Measurements from ENCODE around the gene EXOC2. TPM values are rescaled to one million over a fixed set of nuclear protein-coding genes. Genes with fewer than 3 reads are reported as not detected.

Gene EXOC2
- polyA plus RNA-seq, 1 donor (not counting 4 experiments of a cell fraction or from before 2014, with no cell fraction given) = 28.4 TPM

DNA sequence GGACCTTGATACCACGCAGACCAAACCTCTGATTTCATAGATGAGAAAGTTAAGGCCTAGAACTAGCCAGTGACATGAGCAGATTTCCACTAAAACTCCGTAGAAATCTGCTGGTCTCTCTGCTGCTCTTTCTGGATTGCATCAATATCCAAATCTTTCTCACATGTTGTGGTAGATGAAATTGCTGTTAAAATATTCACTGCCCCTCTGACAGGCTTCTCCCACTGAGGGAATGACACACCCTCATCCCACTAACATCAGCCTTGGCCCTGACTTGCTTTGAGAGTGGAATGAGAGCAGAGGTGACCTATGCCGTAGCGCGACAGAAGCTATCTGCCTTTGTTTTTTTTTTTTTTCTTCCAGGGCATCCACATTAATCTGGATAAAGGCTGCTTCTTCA, 20.4 kb upstream of the EXOC2 start:
- Histone ChIP-seq H4K20me1 (ENCODE audit: control insufficient read depth, extremely low read depth, insufficient read depth, low read length) (no peaks in the 10 kb centered on the region), H3K4me1 (ENCODE audit: control insufficient read depth, extremely low read depth, insufficient read depth, low read length) (peaks cover 10% of the 10 kb centered on the region), H2AFZ (ENCODE audit: control insufficient read depth, low read length) (no peak overlapping the region), H3K36me3 (ENCODE audit: control insufficient read depth in 2 of 2, extremely low read depth in 1 of 2, insufficient read depth in 2 of 2, low read length in 2 of 2) (no peaks in the 10 kb centered on the region), H3K4me3 (ENCODE audit: control insufficient read depth in 2 of 3, extremely low read depth in 1 of 3, insufficient read depth in 2 of 3, low read depth in 1 of 3, low read length in 3 of 3) (no peak overlapping the region), H3K9me1 (ENCODE audit: control insufficient read depth, extremely low read depth, insufficient read depth, low read length) (no peaks in the 10 kb centered on the region), H3K9ac (ENCODE audit: control insufficient read depth, extremely low read depth, insufficient read depth, low read length) (no peak overlapping the region), H3K4me2 (ENCODE audit: control insufficient read depth, extremely low read depth, insufficient read depth, low read depth, low read length) (no peak overlapping the region), H3K9me3 (ENCODE audit: control insufficient read depth, low read depth, low read length) (no peaks in the 10 kb centered on the region), H3K27me3 (ENCODE audit: control insufficient read depth, extremely low read depth, insufficient read depth, low read length) (no peaks in the 10 kb centered on the region), H3K27ac (ENCODE audit: control insufficient read depth, insufficient read depth, low read length) (no peak overlapping the region), H3K79me2 (ENCODE audit: control insufficient read depth, insufficient read depth, low read length) (no peaks in the 10 kb centered on the region)
- TF ChIP-seq EZH2 (IDR thresholded peaks at IDR 0.05; ENCODE audit: low read length) = no peak
- TF ChIP-seq, protein P1, sequence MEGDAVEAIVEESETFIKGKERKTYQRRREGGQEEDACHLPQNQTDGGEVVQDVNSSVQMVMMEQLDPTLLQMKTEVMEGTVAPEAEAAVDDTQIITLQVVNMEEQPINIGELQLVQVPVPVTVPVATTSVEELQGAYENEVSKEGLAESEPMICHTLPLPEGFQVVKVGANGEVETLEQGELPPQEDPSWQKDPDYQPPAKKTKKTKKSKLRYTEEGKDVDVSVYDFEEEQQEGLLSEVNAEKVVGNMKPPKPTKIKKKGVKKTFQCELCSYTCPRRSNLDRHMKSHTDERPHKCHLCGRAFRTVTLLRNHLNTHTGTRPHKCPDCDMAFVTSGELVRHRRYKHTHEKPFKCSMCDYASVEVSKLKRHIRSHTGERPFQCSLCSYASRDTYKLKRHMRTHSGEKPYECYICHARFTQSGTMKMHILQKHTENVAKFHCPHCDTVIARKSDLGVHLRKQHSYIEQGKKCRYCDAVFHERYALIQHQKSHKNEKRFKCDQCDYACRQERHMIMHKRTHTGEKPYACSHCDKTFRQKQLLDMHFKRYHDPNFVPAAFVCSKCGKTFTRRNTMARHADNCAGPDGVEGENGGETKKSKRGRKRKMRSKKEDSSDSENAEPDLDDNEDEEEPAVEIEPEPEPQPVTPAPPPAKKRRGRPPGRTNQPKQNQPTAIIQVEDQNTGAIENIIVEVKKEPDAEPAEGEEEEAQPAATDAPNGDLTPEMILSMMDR (optimal IDR thresholded peaks at IDR 0.05 in 1 of 3, IDR thresholded peaks at IDR 0.05 in 1 of 3, conservative IDR thresholded peaks at IDR 0.05 in 1 of 3; ENCODE audit: extremely low read depth in 1 of 3, insufficient read depth in 2 of 3, low read length in 3 of 3) = no peak
- dilution Hi-C loops (cut with MboI; ENCODE audit: extremely low pct_ligation_motif_present, low sequenced_read_pairs) = no loop called here
- no peak for DNase-seq (ENCODE audit: low read depth, low spot score)
- FAIRE-seq = no peak

DNA sequence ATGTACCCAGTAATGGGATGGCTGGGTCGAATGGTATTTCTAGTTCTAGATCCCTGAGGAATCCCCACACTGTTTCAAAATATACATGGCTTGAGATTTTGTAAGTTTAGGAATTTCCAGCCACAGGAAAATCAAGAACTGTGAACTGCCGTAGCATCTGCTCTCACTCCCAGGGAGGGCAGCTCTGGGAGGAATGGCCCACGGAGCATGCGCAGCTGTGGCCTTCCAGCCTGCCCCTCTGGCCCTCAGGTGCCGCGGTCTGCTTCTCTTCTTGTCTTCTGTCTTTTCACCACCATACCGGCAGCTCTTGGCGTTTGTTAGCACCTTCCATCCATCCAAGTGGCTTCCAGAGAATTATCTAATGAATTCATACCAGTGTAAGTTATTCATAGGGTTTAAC, 19.9 kb upstream of the EXOC2 start:
- DNase-seq (ENCODE audit: low read depth, low spot score) (no peak), FAIRE-seq (no peak)
- TF ChIP-seq, protein P1 (optimal IDR thresholded peaks at IDR 0.05 in 1 of 3, IDR thresholded peaks at IDR 0.05 in 1 of 3, conservative IDR thresholded peaks at IDR 0.05 in 1 of 3; ENCODE audit: extremely low read depth in 1 of 3, insufficient read depth in 2 of 3, low read length in 3 of 3) = no peak
- TF ChIP-seq EZH2 (IDR thresholded peaks at IDR 0.05; ENCODE audit: low read length) = no peak
- H3K4me3 ChIP-seq (ENCODE audit: control insufficient read depth in 2 of 3, extremely low read depth in 1 of 3, insufficient read depth in 2 of 3, low read depth in 1 of 3, low read length in 3 of 3) = no peak overlapping the region
- H3K9me3 ChIP-seq (ENCODE audit: control insufficient read depth, low read depth, low read length) = no peaks in the 10 kb centered on the region
- H3K9ac ChIP-seq (ENCODE audit: control insufficient read depth, extremely low read depth, insufficient read depth, low read length) = no peak overlapping the region
- H3K27me3 ChIP-seq (ENCODE audit: control insufficient read depth, extremely low read depth, insufficient read depth, low read length) = no peaks in the 10 kb centered on the region
- no peaks in the 10 kb centered on the region for H3K79me2 ChIP-seq (ENCODE audit: control insufficient read depth, insufficient read depth, low read length)
- no peaks in the 10 kb centered on the region for H3K36me3 ChIP-seq (ENCODE audit: control insufficient read depth in 2 of 2, extremely low read depth in 1 of 2, insufficient read depth in 2 of 2, low read length in 2 of 2)
- dilution Hi-C loops (cut with MboI; ENCODE audit: extremely low pct_ligation_motif_present, low sequenced_read_pairs) = no loop called here
- no peaks in the 10 kb centered on the region for H4K20me1 ChIP-seq (ENCODE audit: control insufficient read depth, extremely low read depth, insufficient read depth, low read length)
- no peaks in the 10 kb centered on the region for H3K9me1 ChIP-seq (ENCODE audit: control insufficient read depth, extremely low read depth, insufficient read depth, low read length)
- peaks cover 10% of the 10 kb centered on the region for H3K4me1 ChIP-seq (ENCODE audit: control insufficient read depth, extremely low read depth, insufficient read depth, low read length)
- H3K27ac ChIP-seq (ENCODE audit: control insufficient read depth, insufficient read depth, low read length) = no peak overlapping the region
- no peak overlapping the region for H2AFZ ChIP-seq (ENCODE audit: control insufficient read depth, low read length)
- no peak overlapping the region for H3K4me2 ChIP-seq (ENCODE audit: control insufficient read depth, extremely low read depth, insufficient read depth, low read depth, low read length)

All from keratinocyte (primary cell).